BE2C (cell line): ENCODE data around the gene WDR31.

Experiments
- DNase-seq: peaks from one replicate; pipeline ENCODE4 v3.0.0-alpha.2; 2020
- H3K27me3 ChIP-seq: fragments of 250-450 bp; sonication (Bioruptor Pico); 2 replicates; pipeline ENCODE4 v1.5.1; 2020; ENCODE audit warnings: mild to moderate bottlenecking
- H3K36me3 ChIP-seq: fragments of 250-450 bp; sonication (Bioruptor Pico); 2 replicates; pipeline ENCODE4 v1.5.1; 2020; ENCODE audit warnings: mild to moderate bottlenecking
- H3K4me1 ChIP-seq: fragments of 250-450 bp; sonication (Bioruptor Pico); 2 replicates; pipeline ENCODE4 v1.5.1; 2020
- H3K4me3 ChIP-seq: 2 replicates; pipeline ENCODE4 v1.5.1; 2011; ENCODE audit warnings: low read depth, low read length
- H3K9me3 ChIP-seq: fragments of 250-450 bp; sonication (Bioruptor Pico); 2 replicates; pipeline ENCODE4 v1.5.1; 2020
- TF ChIP-seq, protein P1 (sequence below): IDR thresholded peaks from 2 replicates; pipeline ENCODE4 v1.5.1; 2012; ENCODE audit warnings: mild to moderate bottlenecking, low read depth, low read length

Gene WDR31

DNA sequence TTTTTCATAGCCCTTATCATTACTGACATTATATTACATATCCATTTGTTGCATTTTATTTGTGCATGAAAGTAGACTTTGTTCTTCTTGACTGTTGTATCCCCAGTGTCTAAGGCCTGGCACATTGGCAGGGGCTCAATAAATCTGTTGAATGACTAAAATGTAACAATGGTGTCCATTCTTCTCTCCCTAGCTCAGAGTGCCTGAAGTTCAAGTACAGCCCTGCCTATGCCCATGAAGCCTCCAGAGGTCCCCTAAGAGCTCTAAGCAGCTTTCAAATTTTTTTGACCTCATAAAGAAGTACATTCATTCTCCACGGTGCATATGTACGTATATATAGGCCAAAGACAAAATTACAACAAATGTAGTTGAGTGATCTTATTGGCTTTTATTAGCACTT, 5.1 kb upstream of the WDR31 start:
- no peak overlapping the region for H3K4me3 ChIP-seq
- DNase-seq = no peak
- peaks cover 12% of the 10 kb centered on the region for H3K4me1 ChIP-seq
- peaks cover 8% of the 10 kb centered on the region for H3K27me3 ChIP-seq
- H3K9me3 ChIP-seq = no peaks in the 10 kb centered on the region; the same call in 1 of the 2 replicates
- no peaks in the 10 kb centered on the region for H3K36me3 ChIP-seq
- TF ChIP-seq, protein P1, sequence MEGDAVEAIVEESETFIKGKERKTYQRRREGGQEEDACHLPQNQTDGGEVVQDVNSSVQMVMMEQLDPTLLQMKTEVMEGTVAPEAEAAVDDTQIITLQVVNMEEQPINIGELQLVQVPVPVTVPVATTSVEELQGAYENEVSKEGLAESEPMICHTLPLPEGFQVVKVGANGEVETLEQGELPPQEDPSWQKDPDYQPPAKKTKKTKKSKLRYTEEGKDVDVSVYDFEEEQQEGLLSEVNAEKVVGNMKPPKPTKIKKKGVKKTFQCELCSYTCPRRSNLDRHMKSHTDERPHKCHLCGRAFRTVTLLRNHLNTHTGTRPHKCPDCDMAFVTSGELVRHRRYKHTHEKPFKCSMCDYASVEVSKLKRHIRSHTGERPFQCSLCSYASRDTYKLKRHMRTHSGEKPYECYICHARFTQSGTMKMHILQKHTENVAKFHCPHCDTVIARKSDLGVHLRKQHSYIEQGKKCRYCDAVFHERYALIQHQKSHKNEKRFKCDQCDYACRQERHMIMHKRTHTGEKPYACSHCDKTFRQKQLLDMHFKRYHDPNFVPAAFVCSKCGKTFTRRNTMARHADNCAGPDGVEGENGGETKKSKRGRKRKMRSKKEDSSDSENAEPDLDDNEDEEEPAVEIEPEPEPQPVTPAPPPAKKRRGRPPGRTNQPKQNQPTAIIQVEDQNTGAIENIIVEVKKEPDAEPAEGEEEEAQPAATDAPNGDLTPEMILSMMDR = no peak

DNA sequence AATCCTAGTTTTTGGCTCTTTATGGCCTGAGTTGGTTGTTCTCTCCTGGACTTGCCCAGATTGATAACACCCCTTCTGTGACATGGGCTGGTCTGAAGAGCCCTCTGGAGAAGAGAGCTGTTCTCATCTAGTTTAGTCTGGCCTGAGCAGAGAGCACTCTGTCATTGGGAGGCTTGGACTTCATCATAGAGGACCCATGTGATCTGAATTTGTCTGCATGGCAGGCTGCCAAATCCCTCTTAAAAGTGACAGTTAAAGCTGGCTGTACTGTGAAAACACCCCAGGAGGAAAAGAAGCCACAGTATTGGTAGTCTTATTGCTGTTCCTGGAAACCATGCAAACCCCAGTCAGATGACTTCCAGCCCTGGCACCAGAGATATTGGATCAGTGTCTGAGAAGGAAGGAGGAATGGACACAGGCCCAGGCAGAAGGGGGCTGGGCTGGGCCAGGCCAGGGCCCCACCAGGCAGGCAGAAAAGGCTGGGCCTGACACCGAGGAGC, 3.7 kb upstream of the WDR31 start:
- peaks cover 9% of the 10 kb centered on the region; the same call in 1 of the 2 replicates for H3K4me1 ChIP-seq
- no peaks in the 10 kb centered on the region for H3K27me3 ChIP-seq
- no peak overlapping the region for H3K4me3 ChIP-seq
- H3K36me3 ChIP-seq = no peaks in the 10 kb centered on the region
- TF ChIP-seq, protein P1 = no peak
- H3K9me3 ChIP-seq = no peaks in the 10 kb centered on the region
- peak; percentile 67 for DNase-seq

DNA sequence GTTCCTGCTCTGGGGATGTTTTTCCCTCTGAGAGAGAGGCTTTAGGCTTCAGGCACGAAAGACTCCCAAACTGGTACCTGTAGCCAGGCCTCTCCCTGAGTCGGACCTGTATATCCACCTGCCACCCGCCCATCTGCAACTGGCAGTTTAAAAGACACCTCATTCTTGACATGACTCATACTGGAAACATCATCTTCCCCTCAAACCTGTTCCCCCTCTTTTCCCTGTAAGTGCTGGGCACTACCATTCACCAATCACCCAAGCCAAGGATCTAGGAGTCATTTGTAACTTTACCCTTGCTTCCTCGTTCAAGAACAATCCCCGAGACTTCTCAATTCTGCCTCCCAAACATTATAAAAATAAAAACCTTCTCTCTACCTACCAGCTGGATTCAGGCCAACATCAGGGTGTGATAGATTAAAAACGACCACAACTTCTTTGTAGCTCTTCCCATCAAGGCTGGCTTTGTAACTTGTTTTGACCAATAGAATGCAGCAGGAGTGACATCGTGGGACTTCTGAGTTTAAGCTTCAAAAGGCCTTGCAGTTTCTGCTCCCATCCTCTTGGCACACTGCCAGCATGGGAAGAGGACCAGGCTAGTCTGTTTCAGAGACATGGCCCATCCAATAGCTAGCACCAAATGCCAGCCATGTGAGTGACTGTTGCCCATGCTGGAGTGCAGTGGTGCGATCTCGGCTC, 1.8 kb upstream of the WDR31 start:
- Histone ChIP-seq H3K9me3 (no peaks in the 10 kb centered on the region), H3K4me1 (peaks cover 9% of the 10 kb centered on the region; the same call in 1 of the 2 replicates), H3K27me3 (no peaks in the 10 kb centered on the region), H3K36me3 (no peaks in the 10 kb centered on the region), H3K4me3 (no peak overlapping the region)
- TF ChIP-seq, protein P1 = no peak
- peak; percentile 72 for DNase-seq

DNA sequence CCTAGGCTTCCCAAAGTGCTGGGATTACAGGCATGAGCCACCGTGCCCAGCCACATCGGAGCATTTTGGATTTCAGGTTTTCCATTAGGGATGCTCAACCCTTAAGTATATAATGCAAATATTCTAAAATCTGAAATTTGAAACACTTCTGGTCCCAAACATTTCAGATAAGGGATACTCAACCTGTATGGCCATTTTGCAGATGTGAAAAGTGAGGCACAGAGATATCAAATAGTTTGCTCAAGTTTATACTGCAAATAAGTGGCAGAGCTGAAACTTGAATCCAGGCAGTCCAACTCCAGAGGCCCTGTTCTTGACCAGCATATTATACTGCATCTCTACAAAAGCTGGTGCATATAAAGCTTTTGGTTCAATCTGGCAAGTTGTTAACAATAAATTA, 2.4 kb downstream of the WDR31 start:
- DNase-seq = no peak
- TF ChIP-seq, protein P1 = no peak
- no peak overlapping the region for H3K4me3 ChIP-seq
- no peaks in the 10 kb centered on the region for H3K36me3 ChIP-seq
- no peaks in the 10 kb centered on the region for H3K27me3 ChIP-seq
- no peaks in the 10 kb centered on the region for H3K9me3 ChIP-seq
- no peaks in the 10 kb centered on the region for H3K4me1 ChIP-seq

DNA sequence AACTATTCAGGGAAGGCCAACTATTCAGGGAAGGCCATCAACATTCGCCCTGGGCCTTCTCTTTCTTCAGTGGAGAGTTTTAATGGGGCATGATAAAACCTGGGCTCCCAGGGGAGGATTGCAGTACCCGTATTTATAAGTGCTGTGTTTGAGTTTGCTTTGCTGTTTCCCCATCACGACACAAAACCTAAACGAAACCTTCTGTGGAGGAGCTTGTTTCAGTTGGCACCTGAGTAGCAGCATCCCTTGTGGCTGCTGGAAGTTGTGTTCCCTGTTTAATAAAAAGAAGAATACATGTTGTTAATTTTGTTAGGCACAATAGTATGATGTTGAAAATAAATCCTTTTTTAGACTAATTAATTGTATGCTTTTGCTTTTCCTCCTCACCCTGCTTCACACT, 8.3 kb downstream of the WDR31 start:
- Histone ChIP-seq H3K9me3 (no peaks in the 10 kb centered on the region), H3K27me3 (no peaks in the 10 kb centered on the region), H3K36me3 (no peaks in the 10 kb centered on the region), H3K4me3 (no peak overlapping the region), H3K4me1 (no peaks in the 10 kb centered on the region)
- TF ChIP-seq, protein P1 = no peak
- DNase-seq = no peak

DNA sequence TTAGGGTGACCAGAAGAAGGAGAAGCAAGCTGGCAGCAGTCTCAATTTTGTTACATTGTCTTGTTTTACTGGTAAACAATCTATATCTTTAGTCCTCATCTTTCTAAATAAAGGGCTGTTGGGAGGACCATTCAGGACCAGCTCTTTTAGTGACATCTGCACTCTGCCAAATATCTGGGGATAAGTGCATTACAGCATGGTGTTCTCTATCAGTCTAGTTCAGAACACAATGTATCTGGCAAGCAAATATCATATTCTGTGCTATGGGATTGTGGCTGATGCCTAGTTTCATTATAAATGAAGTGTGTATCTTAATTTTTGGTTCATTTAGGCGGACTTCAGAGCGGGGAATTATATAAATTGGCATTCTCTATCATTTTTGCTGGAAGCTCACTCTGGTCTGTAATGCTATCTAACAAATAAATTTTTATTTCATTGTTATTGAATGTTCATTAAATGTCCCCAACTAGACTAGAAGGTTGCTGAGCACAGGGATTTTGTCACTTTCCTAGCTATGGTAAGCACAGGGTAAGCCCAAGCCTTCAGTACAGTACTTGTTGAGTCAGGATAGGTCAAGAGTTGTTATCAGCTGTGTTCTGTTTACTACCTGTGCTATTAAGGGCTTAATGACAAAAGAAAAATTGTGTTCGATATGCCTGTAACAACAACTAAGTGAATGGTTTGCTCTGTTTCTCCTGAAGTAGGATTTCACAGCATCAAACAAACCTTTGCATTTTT, 11.9 kb downstream of the WDR31 start:
- H3K4me1 ChIP-seq = no peaks in the 10 kb centered on the region
- H3K36me3 ChIP-seq = no peaks in the 10 kb centered on the region
- no peaks in the 10 kb centered on the region for H3K27me3 ChIP-seq
- no peak for DNase-seq
- H3K4me3 ChIP-seq = no peak overlapping the region
- H3K9me3 ChIP-seq = no peaks in the 10 kb centered on the region
- TF ChIP-seq, protein P1 = no peak
